H1 (cell line): ENCODE results near the gene TEAD3. TPM values are rescaled to one million over a fixed set of nuclear protein-coding genes. Genes with fewer than 3 reads are reported as not detected.

Experiments used
- CTCF ChIA-PET: fragments of 300-600 bp; sonication (Branson Sonifier 250); formaldehyde crosslinking; loops from one replicate; lab custom pipeline; 2021; ENCODE audit not compliant: partially characterized antibody; lab: Charles Lee
- POLR2A ChIA-PET: fragments of 300-600 bp; sonication (Branson Sonifier 250); formaldehyde crosslinking; loops from one replicate; lab custom pipeline; 2021; ENCODE audit warnings: inconsistent platforms; ENCODE audit not compliant: partially characterized antibody; lab: Charles Lee
- DNase-seq, 2 experiments: peaks; one replicate each; pipeline versions ENCODE4 v3.0.0 to v3.0.0-alpha.2; 2010 to 2022; ENCODE audit warnings: low spot score in 2 of 2, low read depth in 1 of 2, mixed read lengths in 1 of 2
- FAIRE-seq: peaks from 2 replicates; lab custom pipeline; 2011; peaks lifted over from hg19 to GRCh38; lab: Jason Lieb, UNC
- H2AFZ ChIP-seq: 2 replicates; pipeline ENCODE4 v1.8.1; 2012; ENCODE audit warnings: low read length, inconsistent platforms
- H2AK5ac ChIP-seq: 2 replicates; pipeline ENCODE4 v1.6.1; 2013; ENCODE audit warnings: low read depth, low read length
- H2BK120ac ChIP-seq: replicated peaks from 2 replicates; pipeline ENCODE3; 2013; ENCODE audit warnings: low read depth, low read length, inconsistent platforms
- H2BK12ac ChIP-seq: 2 replicates; pipeline ENCODE4 v1.6.1; 2013; ENCODE audit warnings: low read depth, low read length
- H2BK15ac ChIP-seq: 2 replicates; pipeline ENCODE4 v1.6.1; 2013; ENCODE audit warnings: low read length
- H2BK20ac ChIP-seq: 2 replicates; pipeline ENCODE4 v1.6.1; 2013; ENCODE audit warnings: low read length
- H2BK5ac ChIP-seq: 2 replicates; pipeline ENCODE4 v1.6.1; 2013; ENCODE audit warnings: low read depth, low read length
- H3K14ac ChIP-seq: 2 replicates; pipeline ENCODE4 v1.6.1; 2013; ENCODE audit warnings: inconsistent platforms; ENCODE audit not compliant: insufficient read length
- H3K18ac ChIP-seq: 2 replicates; pipeline ENCODE4 v1.6.1; 2013; ENCODE audit warnings: low read length; ENCODE audit errors: extremely low read depth
- H3K23ac ChIP-seq: 2 replicates; pipeline ENCODE4 v1.6.1; 2013; ENCODE audit warnings: inconsistent platforms; ENCODE audit not compliant: insufficient read length
- H3K23me2 ChIP-seq: 2 replicates; pipeline ENCODE4 v1.6.1; 2013; ENCODE audit warnings: low read depth, low read length
- H3K27ac ChIP-seq: 2 replicates; pipeline ENCODE4 v1.6.1; 2011; ENCODE audit warnings: low read depth, low read length, inconsistent platforms
- H3K27me3 ChIP-seq, 4 experiments: replicated peaks in 1 of 4; 1 replicate in 1 of 4; 2 replicates in 3 of 4; pipeline versions ENCODE4 v1.6.1 to v1.8.1; 2011 to 2013; ENCODE audit warnings: low read length in 3 of 4, mild to moderate bottlenecking in 3 of 4, inconsistent platforms in 2 of 4, mixed read lengths in 2 of 4, moderate library complexity in 1 of 4; ENCODE audit not compliant: control insufficient read depth in 3 of 4, insufficient read depth in 3 of 4; ENCODE audit errors: extremely low read depth in 1 of 4
- H3K36me3 ChIP-seq, 4 experiments: 2 replicates each; pipeline versions ENCODE4 v1.6.1 to v1.8.1; 2011 to 2013; ENCODE audit warnings: mild to moderate bottlenecking in 4 of 4, low read length in 3 of 4, moderate library complexity in 2 of 4, control low read depth in 1 of 4, inconsistent platforms in 1 of 4; ENCODE audit not compliant: insufficient read depth in 4 of 4, control insufficient read depth in 2 of 4
- H3K4ac ChIP-seq: replicated peaks from 2 replicates; pipeline ENCODE3; 2013; ENCODE audit warnings: low read length, low read depth, mixed read lengths, inconsistent platforms; ENCODE audit not compliant: insufficient read length
- H3K4me1 ChIP-seq, 4 experiments: replicated peaks in 1 of 4; 1 replicate in 1 of 4; 2 replicates in 3 of 4; pipeline versions ENCODE4 v1.6.1 to v1.8.1; 2011 to 2013; ENCODE audit warnings: low read length in 3 of 4, inconsistent platforms in 2 of 4, mixed read lengths in 1 of 4; ENCODE audit not compliant: insufficient read depth in 4 of 4, control insufficient read depth in 3 of 4
- H3K4me2 ChIP-seq, 2 experiments: 2 replicates each; pipeline versions ENCODE4 v1.6.1 to v1.8.1; 2011 to 2013; ENCODE audit warnings: low read depth in 2 of 2, low read length in 2 of 2, control low read depth in 1 of 2, inconsistent platforms in 1 of 2, mild to moderate bottlenecking in 1 of 2; ENCODE audit not compliant: insufficient read depth in 1 of 2
- H3K4me3 ChIP-seq, 4 experiments: fragments of 200-600, 300-600 bp in 1 of 4; sonication (generic), shearing (Covaris generic), sonication (Bioruptor Twin) in 1 of 4; 2 replicates each; pipeline versions ENCODE4 v1.5.1 to v1.8.1; 2011 to 2016; ENCODE audit warnings: low read length in 4 of 4, low read depth in 3 of 4, control low read depth in 2 of 4, inconsistent platforms in 2 of 4, mild to moderate bottlenecking in 2 of 4, mixed read lengths in 1 of 4, moderate library complexity in 1 of 4; ENCODE audit not compliant: insufficient read depth in 2 of 4; ENCODE audit errors: extremely low read depth in 1 of 4
- H3K56ac ChIP-seq: replicated peaks from 2 replicates; pipeline ENCODE3; 2013; ENCODE audit warnings: low read depth, mild to moderate bottlenecking, mixed read lengths, low read length, inconsistent platforms; ENCODE audit not compliant: insufficient read length
- H3K79me1 ChIP-seq: 2 replicates; pipeline ENCODE4 v1.6.1; 2013; ENCODE audit warnings: low read depth, low read length, control low read depth
- H3K79me2 ChIP-seq, 2 experiments: 2 replicates each; pipeline versions ENCODE4 v1.6.1 to v1.8.1; 2012 to 2013; ENCODE audit warnings: low read length in 2 of 2, mild to moderate bottlenecking in 2 of 2, inconsistent platforms in 1 of 2; ENCODE audit not compliant: insufficient read depth in 2 of 2, control insufficient read depth in 1 of 2
- H3K9ac ChIP-seq, 4 experiments: replicated peaks in 1 of 4; 1 replicate in 1 of 4; 2 replicates in 3 of 4; pipeline versions ENCODE4 v1.6.1 to v1.8.1; 2011 to 2013; ENCODE audit warnings: low read depth in 3 of 4, low read length in 3 of 4, control low read depth in 2 of 4, mild to moderate bottlenecking in 2 of 4, moderate library complexity in 2 of 4, inconsistent platforms in 1 of 4; ENCODE audit errors: extremely low read depth in 1 of 4
- H3K9me3 ChIP-seq, 2 experiments: 2 replicates each; pipeline versions ENCODE4 v1.6.1 to v1.8.1; 2012 to 2013; ENCODE audit warnings: mild to moderate bottlenecking in 2 of 2, moderate library complexity in 2 of 2, control low read depth in 1 of 2, inconsistent platforms in 1 of 2, low read depth in 1 of 2, low read length in 1 of 2, mixed read lengths in 1 of 2; ENCODE audit not compliant: insufficient read depth in 2 of 2
- H4K20me1 ChIP-seq, 2 experiments: replicated peaks in 1 of 2; 2 replicates each; pipeline versions ENCODE3 to v1.8.1; 2011 to 2013; ENCODE audit warnings: inconsistent platforms in 2 of 2, low read length in 2 of 2, mild to moderate bottlenecking in 1 of 2; ENCODE audit not compliant: insufficient read depth in 2 of 2, control insufficient read depth in 1 of 2
- H4K5ac ChIP-seq: 2 replicates; pipeline ENCODE4 v1.6.1; 2013; ENCODE audit warnings: low read length, low read depth, mixed read lengths, inconsistent platforms; ENCODE audit not compliant: insufficient read length
- H4K8ac ChIP-seq: 2 replicates; pipeline ENCODE4 v1.8.0; 2013; ENCODE audit warnings: mild to moderate bottlenecking, moderate library complexity, low read length, inconsistent platforms; ENCODE audit not compliant: insufficient read depth; ENCODE audit errors: extremely low read depth
- H4K91ac ChIP-seq: replicated peaks from 2 replicates; pipeline ENCODE3; 2013; ENCODE audit warnings: low read length, mixed read lengths, inconsistent platforms; ENCODE audit not compliant: insufficient read length
- CEBPB ChIP-seq: IDR thresholded peaks from 2 replicates; pipeline ENCODE4 v1.6.1; 2012; ENCODE audit warnings: low read depth, low read length
- CHD2 ChIP-seq: IDR thresholded peaks from 2 replicates; pipeline ENCODE4 v1.6.1; 2012; ENCODE audit warnings: low read length, improper control_type of control experiment
- JUND ChIP-seq: IDR thresholded peaks from 2 replicates; pipeline ENCODE4 v1.6.1; 2011; ENCODE audit warnings: mild to moderate bottlenecking, improper control_type of control experiment, low read length
- RXRA ChIP-seq: IDR thresholded peaks from 2 replicates; pipeline ENCODE4 v1.6.1; 2011; ENCODE audit warnings: low read depth, mild to moderate bottlenecking, low read length, moderate library complexity; ENCODE audit not compliant: insufficient read depth
- SP2 ChIP-seq: IDR thresholded peaks from 2 replicates; pipeline ENCODE4 v1.6.1; 2012; ENCODE audit warnings: mild to moderate bottlenecking, low read length, inconsistent platforms
- SUZ12 ChIP-seq: fragments of 200-600 bp; sonication (generic); IDR thresholded peaks from 2 replicates; pipeline ENCODE4 v1.6.1; 2012; ENCODE audit warnings: mild to moderate bottlenecking, inconsistent platforms, low read length, moderate library complexity, mixed read lengths
- TBP ChIP-seq: IDR thresholded peaks from 2 replicates; pipeline ENCODE4 v1.6.1; 2011; ENCODE audit warnings: low read depth, low read length, improper control_type of control experiment
- TCF12 ChIP-seq: IDR thresholded peaks from 2 replicates; pipeline ENCODE4 v1.6.1; 2011; ENCODE audit warnings: low read depth, mild to moderate bottlenecking, low read length
- WGBS, 2 experiments: shearing (Covaris generic) in 1 of 2; methylation state at CpG; one replicate each; pipeline versions ENCODE4 v1.1.6 to v1.1.7; 2013 to 2015; ENCODE audit warnings: low lambda C conversion rate in 2 of 2, mixed read lengths in 2 of 2, inconsistent platforms in 1 of 2, low coverage in 1 of 2, missing lambda C conversion rate in 1 of 2; ENCODE audit not compliant: insufficient replicate concordance in 2 of 2, insufficient coverage in 1 of 2, insufficient read length in 1 of 2; ENCODE audit errors: extremely low coverage in 1 of 2, missing lambda C conversion rate in 1 of 2; 5-methylcytosine and 5-hydroxymethylcytosine counted together
- polyA plus RNA-seq, 7 experiments: library from polyadenylated mRNA; depleted of rRNA in 3 of 7; stranded (reverse) in 5 of 7; unstranded in 2 of 7; fragments of >200 nt in 5 of 7; fragments of 200-250 nt in 2 of 7; gene quantifications; 1 replicate in 5 of 7; 2 replicates in 1 of 7; 4 replicates in 1 of 7; pipeline versions ENCODE4 v1.2.1 to v1.2.3, GENCODE V29; 2011 to 2013; ENCODE audit warnings: missing spikeins in 2 of 7, mixed read lengths in 2 of 7
- total RNA-seq: library from RNA; stranded (reverse); fragmentation: NEBNext Ultra II Directional; extraction: Animal tissue kit (Norgen Biotek cat#: 25700); gene quantifications from 2 replicates; pipeline ENCODE4 v1.2.1, GENCODE V29; 2021

The TEAD3 gene
- total and polyA plus RNA-seq, 2 of the 8 experiments (the other 6 are each of a cell fraction or from before 2014, with no cell fraction given) = 20.1 to 28.7 TPM

- FAIRE-seq = no peak
- no peaks in the 10 kb centered on the region for H3K4me1 ChIP-seq
- no peaks in the 10 kb centered on the region for H4K20me1 ChIP-seq
- TF ChIP-seq TCF12 (no peak), SP2 (no peak), RXRA (no peak), CHD2 (no peak), CEBPB (no peak), SUZ12 (no peak), TBP (no peak), JUND (no peak)
- H2BK15ac ChIP-seq = no peak overlapping the region
- H3K79me2 ChIP-seq = no peaks in the 10 kb centered on the region
- no peak overlapping the region for H3K27ac ChIP-seq
- no peaks in the 10 kb centered on the region for H3K27me3 ChIP-seq
- H2BK12ac ChIP-seq = no peak overlapping the region
- H4K5ac ChIP-seq = no peak overlapping the region
- POLR2A ChIA-PET = interaction anchor here (0.6 kb wide), 1 partner anchor 26 kb away, joined by 3 read pairs; no protein-coding TSS in a partner anchor
- no peaks in the 10 kb centered on the region for H3K23me2 ChIP-seq
- H2BK20ac ChIP-seq = no peak overlapping the region
- no peak overlapping the region for H2AFZ ChIP-seq
- no peaks in the 10 kb centered on the region for H3K9me3 ChIP-seq
- CTCF ChIA-PET = interaction anchor here (5.6 to 11.0 kb wide), 5 partner anchors 17 to 149 kb away, joined by 29 to 161 read pairs (median 50); partner anchors contain the start of genes DEF6 and PPARD
- H4K91ac ChIP-seq = no peak overlapping the region
- H3K23ac ChIP-seq = no peak overlapping the region
- WGBS, 2 experiments = 86% methylated on average over 6 of the region's 7 CpGs; no CpG with 5 or more reads in 1 of the 2 experiments
- no peak overlapping the region for H3K4ac ChIP-seq
- H3K4me3 ChIP-seq = no peak overlapping the region
- no peak overlapping the region for H3K14ac ChIP-seq
- H2AK5ac ChIP-seq = no peak overlapping the region
- no peak overlapping the region for H2BK5ac ChIP-seq
- no peak overlapping the region for H3K9ac ChIP-seq
- H2BK120ac ChIP-seq = no peak overlapping the region
- no peak overlapping the region for H3K18ac ChIP-seq
- H4K8ac ChIP-seq = no peak overlapping the region
- no peak overlapping the region for H3K56ac ChIP-seq
- no peak overlapping the region; a peak in 1 of 4 replicates for H3K4me2 ChIP-seq
- H3K79me1 ChIP-seq = no peaks in the 10 kb centered on the region
- no peaks in the 10 kb centered on the region for H3K36me3 ChIP-seq
- no peak for DNase-seq
Measured at GRCh38 chr6:35445691-35446090, 51.2 kb downstream of the TEAD3 start.
